Measurements from ENCODE around the gene ACTBL2.
"Not testable (repeated sequence)": the region's sequence is repeated elsewhere in the genome, so short reads cannot be mapped to it uniquely, and the experiment has no call there.

The ACTBL2 gene

DNA sequence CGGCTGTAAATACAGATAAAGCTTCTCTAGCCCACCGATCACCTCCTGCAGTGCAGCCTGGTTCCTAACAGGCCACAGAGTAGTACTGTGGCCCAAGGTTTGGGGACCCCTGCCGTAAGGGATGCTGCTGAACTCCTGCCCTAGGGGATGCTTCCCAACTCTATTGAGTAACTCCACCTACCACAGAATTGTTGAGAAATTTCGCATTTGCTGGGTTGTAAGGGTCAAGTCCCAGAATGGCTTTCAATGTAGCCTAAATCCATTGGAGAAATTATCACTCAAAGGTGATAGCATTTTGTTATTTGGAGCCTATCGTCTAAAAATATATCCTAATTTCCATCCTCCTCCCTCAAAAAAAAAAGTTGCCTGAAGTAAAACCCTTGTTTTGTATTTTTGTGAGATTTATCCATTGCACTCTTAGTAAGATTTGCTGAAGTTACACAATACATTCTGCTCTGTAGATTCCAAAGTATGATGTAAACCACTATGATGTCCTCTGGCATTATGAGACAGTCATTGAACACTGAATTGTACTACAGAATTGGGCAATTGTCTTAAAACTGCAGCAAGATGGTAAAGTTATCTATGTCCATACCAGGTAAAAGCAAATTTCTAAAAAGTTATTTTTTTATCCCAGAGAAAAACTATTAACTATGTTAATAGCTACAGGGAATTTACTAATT, 14.0 kb downstream of the ACTBL2 start:
- no peaks in the 10 kb centered on the region for H4K20me1 ChIP-seq (ENCODE audit: low read depth, low read length)
- no peak for TF ChIP-seq EZH2phosphoT487 (conservative IDR thresholded peaks at IDR 0.05; ENCODE audit: low read length)
- TF ChIP-seq, protein P1, sequence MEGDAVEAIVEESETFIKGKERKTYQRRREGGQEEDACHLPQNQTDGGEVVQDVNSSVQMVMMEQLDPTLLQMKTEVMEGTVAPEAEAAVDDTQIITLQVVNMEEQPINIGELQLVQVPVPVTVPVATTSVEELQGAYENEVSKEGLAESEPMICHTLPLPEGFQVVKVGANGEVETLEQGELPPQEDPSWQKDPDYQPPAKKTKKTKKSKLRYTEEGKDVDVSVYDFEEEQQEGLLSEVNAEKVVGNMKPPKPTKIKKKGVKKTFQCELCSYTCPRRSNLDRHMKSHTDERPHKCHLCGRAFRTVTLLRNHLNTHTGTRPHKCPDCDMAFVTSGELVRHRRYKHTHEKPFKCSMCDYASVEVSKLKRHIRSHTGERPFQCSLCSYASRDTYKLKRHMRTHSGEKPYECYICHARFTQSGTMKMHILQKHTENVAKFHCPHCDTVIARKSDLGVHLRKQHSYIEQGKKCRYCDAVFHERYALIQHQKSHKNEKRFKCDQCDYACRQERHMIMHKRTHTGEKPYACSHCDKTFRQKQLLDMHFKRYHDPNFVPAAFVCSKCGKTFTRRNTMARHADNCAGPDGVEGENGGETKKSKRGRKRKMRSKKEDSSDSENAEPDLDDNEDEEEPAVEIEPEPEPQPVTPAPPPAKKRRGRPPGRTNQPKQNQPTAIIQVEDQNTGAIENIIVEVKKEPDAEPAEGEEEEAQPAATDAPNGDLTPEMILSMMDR (IDR thresholded peaks at IDR 0.05; ENCODE audit: insufficient read depth, low read length, poor library complexity, severe bottlenecking), result no peak
- H3K79me2 ChIP-seq (ENCODE audit: insufficient read depth, low read length), result no peaks in the 10 kb centered on the region
- H3K27ac ChIP-seq (ENCODE audit: low read depth, low read length), result no peak overlapping the region
- no peaks in the 10 kb centered on the region for H3K9me2 ChIP-seq (replicated peaks; ENCODE audit: insufficient read depth, low read length)
- no peaks in the 10 kb centered on the region for H3K27me3 ChIP-seq (ENCODE audit: low read length)
- no peaks in the 10 kb centered on the region for H3K9me3 ChIP-seq (ENCODE audit: insufficient read depth, low read length)
- H3K4me2 ChIP-seq (ENCODE audit: low read depth, low read length, poor library complexity, severe bottlenecking), result no peak overlapping the region
- H2AFZ ChIP-seq (ENCODE audit: low read depth, low read length, severe bottlenecking), result no peak overlapping the region
- no peak overlapping the region for H3K9ac ChIP-seq (ENCODE audit: low read length)
- no peaks in the 10 kb centered on the region for H3K36me3 ChIP-seq (ENCODE audit: low read length)
- H3K4me3 ChIP-seq (ENCODE audit: insufficient read depth, low read length, poor library complexity, severe bottlenecking), result no peak overlapping the region
- no peaks in the 10 kb centered on the region for H3F3A ChIP-seq (ENCODE audit: insufficient read depth)

DNA sequence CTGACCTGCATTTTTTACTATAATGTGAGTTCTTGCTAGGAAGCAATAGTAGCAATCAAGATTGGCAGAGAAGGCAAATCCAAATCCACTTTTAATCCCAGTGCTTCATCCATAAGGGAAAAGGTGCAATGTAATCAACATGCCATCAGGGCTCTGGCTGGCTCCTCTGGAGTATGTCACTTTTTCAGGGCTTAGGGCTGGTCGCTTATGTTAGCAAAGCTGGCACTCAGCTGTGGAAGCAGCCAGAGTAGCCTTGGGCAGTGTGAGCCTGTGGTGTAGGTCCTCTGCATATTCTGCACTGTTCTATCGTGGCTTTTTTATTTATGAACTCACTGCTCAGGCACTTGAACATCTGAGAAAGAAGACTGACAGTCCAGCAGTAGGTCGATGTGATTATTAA, 16.1 kb downstream of the ACTBL2 start:
- Histone ChIP-seq H3K27me3 (ENCODE audit: low read length) (no peaks in the 10 kb centered on the region), H3K4me2 (ENCODE audit: low read depth, low read length, poor library complexity, severe bottlenecking) (no peak overlapping the region), H3K79me2 (ENCODE audit: insufficient read depth, low read length) (no peaks in the 10 kb centered on the region), H3K9ac (ENCODE audit: low read length) (no peak overlapping the region), H3K36me3 (ENCODE audit: low read length) (no peaks in the 10 kb centered on the region), H3K9me2 (replicated peaks; ENCODE audit: insufficient read depth, low read length) (no peaks in the 10 kb centered on the region), H2AFZ (ENCODE audit: low read depth, low read length, severe bottlenecking) (no peak overlapping the region), H3K9me3 (ENCODE audit: insufficient read depth, low read length) (no peaks in the 10 kb centered on the region), H4K20me1 (ENCODE audit: low read depth, low read length) (no peaks in the 10 kb centered on the region), H3F3A (ENCODE audit: insufficient read depth) (no peaks in the 10 kb centered on the region), H3K4me3 (ENCODE audit: insufficient read depth, low read length, poor library complexity, severe bottlenecking) (no peak overlapping the region), H3K27ac (ENCODE audit: low read depth, low read length) (no peak overlapping the region)
- TF ChIP-seq, protein P1 (IDR thresholded peaks at IDR 0.05; ENCODE audit: insufficient read depth, low read length, poor library complexity, severe bottlenecking), result no peak
- TF ChIP-seq EZH2phosphoT487 (conservative IDR thresholded peaks at IDR 0.05; ENCODE audit: low read length), result no peak

DNA sequence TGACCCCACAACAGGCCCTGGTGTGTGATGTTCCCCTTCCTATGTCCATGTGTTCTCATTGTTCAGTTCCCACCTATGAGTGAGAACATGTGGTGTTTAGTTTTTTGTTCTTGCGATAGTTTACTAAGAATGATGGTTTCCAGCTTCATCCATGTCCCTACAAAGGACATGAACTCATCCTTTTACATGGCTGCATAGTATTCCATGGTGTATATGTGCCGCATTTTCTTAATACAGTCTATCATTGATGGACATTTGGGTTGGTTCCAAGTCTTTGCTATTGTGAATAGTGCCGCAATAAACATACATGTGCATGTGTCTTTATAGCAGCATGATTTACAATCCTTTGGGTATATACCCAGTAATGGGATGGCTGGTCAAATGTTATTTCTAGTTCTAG, 22.6 kb downstream of the ACTBL2 start:
- H2AFZ ChIP-seq (ENCODE audit: low read depth, low read length, severe bottlenecking); H3K9me2 ChIP-seq (replicated peaks; ENCODE audit: insufficient read depth, low read length); H3K4me2 ChIP-seq (ENCODE audit: low read depth, low read length, poor library complexity, severe bottlenecking); H3K9me3 ChIP-seq (ENCODE audit: insufficient read depth, low read length); H3K4me3 ChIP-seq (ENCODE audit: insufficient read depth, low read length, poor library complexity, severe bottlenecking); H3K79me2 ChIP-seq (ENCODE audit: insufficient read depth, low read length); H3F3A ChIP-seq (ENCODE audit: insufficient read depth); H3K27me3 ChIP-seq (ENCODE audit: low read length); H4K20me1 ChIP-seq (ENCODE audit: low read depth, low read length); H3K27ac ChIP-seq (ENCODE audit: low read depth, low read length); H3K36me3 ChIP-seq (ENCODE audit: low read length); H3K9ac ChIP-seq (ENCODE audit: low read length): not testable (repeated sequence)

DNA sequence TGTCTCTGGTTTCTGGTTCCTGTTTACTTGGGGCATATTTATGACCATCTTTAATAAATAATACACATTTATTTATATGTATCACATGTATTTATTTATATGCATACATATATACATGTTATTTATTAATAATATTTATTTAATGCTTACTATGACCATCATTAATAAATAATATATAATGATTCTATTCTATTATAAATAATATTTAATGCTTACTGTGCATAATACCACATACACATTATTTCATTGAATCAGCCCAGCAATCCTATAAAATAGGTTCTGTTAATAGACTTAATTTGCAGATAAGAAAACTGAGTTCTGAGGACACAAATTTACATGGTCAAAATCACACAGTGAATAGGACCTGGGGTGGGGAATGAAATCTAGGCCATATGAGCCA, 24.2 kb downstream of the ACTBL2 start:
- H3K9ac ChIP-seq (ENCODE audit: low read length), result no peak overlapping the region
- H3F3A ChIP-seq (ENCODE audit: insufficient read depth), result no peaks in the 10 kb centered on the region
- no peaks in the 10 kb centered on the region for H3K9me2 ChIP-seq (replicated peaks; ENCODE audit: insufficient read depth, low read length)
- TF ChIP-seq, protein P1 (IDR thresholded peaks at IDR 0.05; ENCODE audit: insufficient read depth, low read length, poor library complexity, severe bottlenecking), result no peak
- TF ChIP-seq EZH2phosphoT487 (conservative IDR thresholded peaks at IDR 0.05; ENCODE audit: low read length), result no peak
- H3K79me2 ChIP-seq (ENCODE audit: insufficient read depth, low read length), result no peaks in the 10 kb centered on the region
- H4K20me1 ChIP-seq (ENCODE audit: low read depth, low read length), result no peaks in the 10 kb centered on the region
- no peaks in the 10 kb centered on the region for H3K9me3 ChIP-seq (ENCODE audit: insufficient read depth, low read length)
- H3K27ac ChIP-seq (ENCODE audit: low read depth, low read length), result no peak overlapping the region
- H3K4me2 ChIP-seq (ENCODE audit: low read depth, low read length, poor library complexity, severe bottlenecking), result no peak overlapping the region
- no peaks in the 10 kb centered on the region for H3K27me3 ChIP-seq (ENCODE audit: low read length)
- H3K4me3 ChIP-seq (ENCODE audit: insufficient read depth, low read length, poor library complexity, severe bottlenecking), result no peak overlapping the region
- no peaks in the 10 kb centered on the region for H3K36me3 ChIP-seq (ENCODE audit: low read length)
- H2AFZ ChIP-seq (ENCODE audit: low read depth, low read length, severe bottlenecking), result no peak overlapping the region
